ENCODE measurements around the gene SALL1. TPM values are rescaled to one million over a fixed set of nuclear protein-coding genes. Genes with fewer than 3 reads are reported as not detected.

Gene SALL1
- total RNA-seq, 1 experiment from 2014 or later: not detected

GRCh38 chr16:51114382-51114781 is 36.7 kb downstream of the SALL1 start:
- intact Hi-C loops (cut with micrococcal nuclease): no loop called here
- no peaks in the 10 kb centered on the region for H3K36me3 ChIP-seq (ENCODE audit: low read depth, low read length)
- CTCF ChIA-PET: no interaction called here

GRCh38 chr16:51113236-51114125 is 37.6 kb downstream of the SALL1 start:
- no peak overlapping the region for H3K4me2 ChIP-seq (ENCODE audit: low read length)
- H3F3A ChIP-seq (ENCODE audit: low read length, unreplicated experiment): no peaks in the 10 kb centered on the region
- H3K36me3 ChIP-seq (ENCODE audit: low read depth, low read length): no peaks in the 10 kb centered on the region
- H3K27me3 ChIP-seq (ENCODE audit: low read length): no peaks in the 10 kb centered on the region
- ChIA-PET CTCF (no interaction called here), POLR2A (ENCODE audit: unreplicated experiment) (no interaction called here)
- no peak overlapping the region for H3K4me3 ChIP-seq (ENCODE audit: low read length)
- ATAC-seq (no peak), DNase-seq (no peak)
- no peak overlapping the region for H3K27ac ChIP-seq (ENCODE audit: low read length)
- no peak overlapping the region for H3K9ac ChIP-seq (ENCODE audit: low read length)
- H3K4me1 ChIP-seq (ENCODE audit: insufficient read depth, low read length): no peaks in the 10 kb centered on the region
- no peaks in the 10 kb centered on the region for H3K9me3 ChIP-seq (ENCODE audit: low read length)
- no peaks in the 10 kb centered on the region for H3K79me2 ChIP-seq (ENCODE audit: low read length)
- BruUV-seq (replicated peaks): no TSS peak
- H3K9me2 ChIP-seq (replicated peaks; ENCODE audit: low read length): no peaks in the 10 kb centered on the region
- no peaks in the 10 kb centered on the region for H4K20me1 ChIP-seq (ENCODE audit: low read length)
- TF ChIP-seq CTCF (conservative IDR thresholded peaks at IDR 0.05; ENCODE audit: low read depth, low read length): no peak
- TF ChIP-seq EZH2phosphoT487 (IDR thresholded peaks at IDR 0.05; ENCODE audit: borderline replicate concordance, low read length): no peak
- TF ChIP-seq EZH2 (IDR thresholded peaks at IDR 0.05; ENCODE audit: low read length, unreplicated experiment): no peak
- intact Hi-C loops (cut with micrococcal nuclease): no loop called here
- H2AFZ ChIP-seq (ENCODE audit: low read length): no peak overlapping the region

More at GRCh38 chr16:51114382-51114781, 36.7 kb downstream of the SALL1 start:
- ATAC-seq (no peak), DNase-seq (no peak)
- Histone ChIP-seq H3K9me3 (ENCODE audit: low read length) (no peaks in the 10 kb centered on the region), H3K4me3 (ENCODE audit: low read length) (no peak overlapping the region), H3F3A (ENCODE audit: low read length, unreplicated experiment) (no peaks in the 10 kb centered on the region), H3K4me1 (ENCODE audit: insufficient read depth, low read length) (no peaks in the 10 kb centered on the region), H3K79me2 (ENCODE audit: low read length) (no peaks in the 10 kb centered on the region), H3K9ac (ENCODE audit: low read length) (no peak overlapping the region), H3K27ac (ENCODE audit: low read length) (no peak overlapping the region), H3K4me2 (ENCODE audit: low read length) (no peak overlapping the region), H3K9me2 (replicated peaks; ENCODE audit: low read length) (no peaks in the 10 kb centered on the region), H3K27me3 (ENCODE audit: low read length) (no peaks in the 10 kb centered on the region), H4K20me1 (ENCODE audit: low read length) (no peaks in the 10 kb centered on the region), H2AFZ (ENCODE audit: low read length) (no peak overlapping the region)
- TF ChIP-seq EZH2 (IDR thresholded peaks at IDR 0.05; ENCODE audit: low read length, unreplicated experiment): no peak
- no peak for TF ChIP-seq CTCF (conservative IDR thresholded peaks at IDR 0.05; ENCODE audit: low read depth, low read length)
- no peak for TF ChIP-seq EZH2phosphoT487 (IDR thresholded peaks at IDR 0.05; ENCODE audit: borderline replicate concordance, low read length)
- no TSS peak for BruUV-seq (replicated peaks)
- POLR2A ChIA-PET (ENCODE audit: unreplicated experiment): no interaction called here

- H3K4me1 ChIP-seq (ENCODE audit: insufficient read depth, low read length): no peaks in the 10 kb centered on the region
- TF ChIP-seq EZH2 (IDR thresholded peaks at IDR 0.05; ENCODE audit: low read length, unreplicated experiment): no peak
- no peak for ATAC-seq
Observed at GRCh38 chr16:51112323-51112722, 38.7 kb downstream of the SALL1 start.

More at GRCh38 chr16:51112323-51112722, 38.7 kb downstream of the SALL1 start:
- Histone ChIP-seq H4K20me1 (ENCODE audit: low read length) (no peaks in the 10 kb centered on the region), H3K9me3 (ENCODE audit: low read length) (no peaks in the 10 kb centered on the region), H3K79me2 (ENCODE audit: low read length) (no peaks in the 10 kb centered on the region), H3F3A (ENCODE audit: low read length, unreplicated experiment) (no peaks in the 10 kb centered on the region), H3K9ac (ENCODE audit: low read length) (no peak overlapping the region), H3K9me2 (replicated peaks; ENCODE audit: low read length) (no peaks in the 10 kb centered on the region), H3K36me3 (ENCODE audit: low read depth, low read length) (no peaks in the 10 kb centered on the region), H3K27ac (ENCODE audit: low read length) (no peak overlapping the region), H3K4me3 (ENCODE audit: low read length) (no peak overlapping the region), H3K4me2 (ENCODE audit: low read length) (no peak overlapping the region), H2AFZ (ENCODE audit: low read length) (no peak overlapping the region), H3K27me3 (ENCODE audit: low read length) (no peaks in the 10 kb centered on the region)
- ChIA-PET CTCF (no interaction called here), POLR2A (ENCODE audit: unreplicated experiment) (no interaction called here)
- DNase-seq: no peak
- intact Hi-C loops (cut with micrococcal nuclease): no loop called here
- BruUV-seq (replicated peaks): no TSS peak

All from PC-3 (cell line).